AG04450 (cell line): ENCODE data around the gene GM2A. TPM values are rescaled to one million over a fixed set of nuclear protein-coding genes. Genes with fewer than 3 reads are reported as not detected.
"Not testable (repeated sequence)": the region's sequence is repeated elsewhere in the genome, so short reads cannot be mapped to it uniquely, and the experiment has no call there.

ENCODE experiments used
- CTCF ChIA-PET: fragments of 300-600, 350-600 bp; formaldehyde crosslinking; extraction: SDS; loops from one replicate; lab custom pipeline; 2022; ENCODE audit warnings: antibody characterized with exemption, inconsistent platforms; lab: Charles Lee
- POLR2A ChIA-PET: fragments of 350-600 bp; formaldehyde crosslinking; extraction: SDS; loops from one replicate; lab custom pipeline; 2021; ENCODE audit warnings: antibody characterized with exemption, inconsistent platforms; lab: Yijun Ruan, JAX
- DNase-seq: peaks from one replicate; pipeline ENCODE4 v3.0.0-alpha.2; 2011; ENCODE audit warnings: low read depth, low spot score
- H3K27ac ChIP-seq: one replicate; pipeline ENCODE4 v1.5.1; 2012; ENCODE audit warnings: low read depth, low read length, control low read depth
- H3K27me3 ChIP-seq: one replicate; pipeline ENCODE4 v1.6.0; 2012; ENCODE audit warnings: low read length; ENCODE audit not compliant: control insufficient read depth, insufficient read depth
- H3K4me3 ChIP-seq: 2 replicates; pipeline ENCODE4 v1.5.1; 2011; ENCODE audit warnings: mild to moderate bottlenecking, low read depth, low read length, control low read depth
- H3K9me3 ChIP-seq: 2 replicates; pipeline ENCODE4 v1.5.1; 2012; ENCODE audit warnings: low read length; ENCODE audit not compliant: control insufficient read depth, insufficient read depth
- CTCF ChIP-seq: IDR thresholded peaks from 2 replicates; pipeline ENCODE4 v1.5.1; 2011; ENCODE audit warnings: low read depth, low read length, control low read depth, inconsistent platforms
- polyA plus RNA-seq: library from polyadenylated mRNA; depleted of rRNA; stranded (reverse); fragments of >200 nt; gene quantifications from 2 replicates; pipeline ENCODE4 v1.2.3, GENCODE V29; 2011

GM2A gene
- polyA plus RNA-seq, 1 experiment, result 18.4 TPM

DNA sequence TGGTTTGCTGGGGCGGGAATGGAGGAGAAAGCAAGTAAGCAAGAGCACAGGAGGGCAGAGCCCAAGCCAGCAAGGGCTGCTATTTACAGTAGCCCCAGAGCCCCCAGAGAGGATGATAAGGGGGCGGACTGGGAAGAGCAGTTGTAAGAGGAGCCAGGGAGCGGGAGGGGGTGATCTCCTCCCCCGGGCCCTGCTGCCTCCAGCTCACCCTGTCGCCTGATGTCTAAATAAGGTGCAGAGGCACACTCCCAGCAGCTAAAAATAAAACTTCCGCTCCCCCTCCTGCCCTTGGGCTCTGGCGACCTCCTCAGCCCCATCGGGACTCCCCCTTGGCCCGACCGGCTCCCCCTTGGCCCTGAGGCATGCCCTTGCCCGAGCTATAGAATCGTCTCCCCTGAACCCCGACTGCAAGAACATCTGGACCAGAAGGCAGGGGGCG lies 14.7 kb upstream of the GM2A start:
- no peak overlapping the region for H3K4me3 ChIP-seq
- H3K27me3 ChIP-seq, result peaks cover 20% of the 10 kb centered on the region
- H3K27ac ChIP-seq, result no peak overlapping the region
- no peak for TF ChIP-seq CTCF
- POLR2A ChIA-PET, result no interaction called here
- no peaks in the 10 kb centered on the region for H3K9me3 ChIP-seq
- CTCF ChIA-PET, result interaction anchor here (0.7 to 2.5 kb wide), 18 partner anchors 8 to 437 kb away, joined by 3 to 28 read pairs (median 4); partner anchors contain the start of genes CCDC69 and GM2A
- DNase-seq, result no peak

- Histone ChIP-seq H3K9me3 (no peaks in the 10 kb centered on the region), H3K27me3 (peaks cover 17% of the 10 kb centered on the region), H3K27ac (no peak overlapping the region), H3K4me3 (no peak overlapping the region)
- peak; percentile 77 for TF ChIP-seq CTCF
- POLR2A ChIA-PET, result interaction anchor here (0.8 kb wide), 1 partner anchor 40 kb away, joined by 3 read pairs; no protein-coding TSS in a partner anchor
- no peak for DNase-seq
- CTCF ChIA-PET, result interaction anchor here (0.6 to 2.5 kb wide), 21 partner anchors 9 to 438 kb away, joined by 3 to 28 read pairs (median 4); partner anchors contain the start of genes CCDC69 and GM2A
These were observed 13.6 kb upstream of the GM2A start for GRCh38 chr5:151239237-151239861.

DNA sequence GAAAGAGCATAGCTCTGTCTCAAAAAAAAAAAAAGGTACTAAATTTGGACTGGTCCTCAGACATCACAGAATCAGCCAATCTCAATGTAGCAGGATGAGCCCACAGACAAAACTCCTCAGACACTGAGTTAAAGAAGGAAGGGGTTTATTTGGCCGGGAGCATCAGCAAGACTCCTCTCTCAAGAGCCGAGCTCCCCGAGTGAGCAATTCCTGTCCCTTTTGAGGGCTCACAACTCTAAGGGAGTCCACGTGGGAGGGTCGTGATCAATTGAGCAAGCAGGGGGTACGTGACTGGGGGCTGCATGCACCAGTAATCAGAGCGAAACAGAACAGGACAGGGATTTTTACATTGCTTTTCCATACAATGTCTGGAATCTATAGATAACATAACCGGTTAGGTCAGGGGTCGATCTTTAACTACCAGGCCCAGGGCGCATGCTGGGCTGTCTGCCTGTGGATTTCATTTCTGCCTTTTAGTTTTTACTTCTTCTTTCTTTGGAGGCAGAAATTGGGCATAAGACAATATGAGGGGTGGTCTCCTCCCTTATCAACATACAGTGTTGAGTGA lies 12.6 kb upstream of the GM2A start:
- H3K9me3 ChIP-seq, POLR2A ChIA-PET, DNase-seq, H3K4me3 ChIP-seq, H3K27ac ChIP-seq: not testable (repeated sequence)
- peaks cover 14% of the 10 kb centered on the region for H3K27me3 ChIP-seq
- CTCF ChIA-PET, result interaction anchor here (0.6 to 2.7 kb wide), 3 partner anchors 68 to 125 kb away, joined by 4 to 8 read pairs (median 4); no protein-coding TSS in a partner anchor

GRCh38 chr5:151240924-151241635 lies 11.9 kb upstream of the GM2A start:
- peaks cover 14% of the 10 kb centered on the region for H3K27me3 ChIP-seq
- ChIA-PET CTCF (interaction anchor here (1.0 to 2.7 kb wide), 4 partner anchors 11 to 126 kb away, joined by 3 to 8 read pairs (median 4); partner anchors contain the start of gene GM2A), POLR2A (no interaction called here)

More at GRCh38 chr5:151240924-151241635, 11.9 kb upstream of the GM2A start:
- H3K4me3 ChIP-seq, result no peak overlapping the region
- H3K9me3 ChIP-seq, result no peaks in the 10 kb centered on the region
- no peak for DNase-seq
- H3K27ac ChIP-seq, result no peak overlapping the region
- no peak for TF ChIP-seq CTCF
